Measurements from ENCODE around the gene RNU7-1. TPM values are rescaled to one million over a fixed set of nuclear protein-coding genes. Genes with fewer than 3 reads are reported as not detected.

The RNU7-1 gene
- total RNA-seq, 4 donors from 2014 or later = not detected

- Histone ChIP-seq H3K36me3 (peaks cover 0 to 39% (median 0%) of the 10 kb centered on the region in 3 donors), H3K27ac (peak overlapping the region in 3 of 4 donors; percentile 90 to 99 (median 95)), H3K27me3 (no peaks in the 10 kb centered on the region), H3K4me3 (peak overlapping the region in 3 of 4 donors; percentile 63 to 74 (median 67)), H3K4me1 (peaks cover 4 to 39% (median 12%) of the 10 kb centered on the region in 4 donors), H3K9me3 (no peaks in the 10 kb centered on the region)
- TF ChIP-seq POLR2A (IDR thresholded peaks at IDR 0.05) (no peak), CTCF (IDR thresholded peaks at IDR 0.05) (no peak)
- peak in 1 of 3 donors; percentile 55 for DNase-seq
Measured at GRCh38 chr12:6938353-6939190, 5.0 kb upstream of the RNU7-1 start.

- TF ChIP-seq CTCF (IDR thresholded peaks at IDR 0.05) (no peak), POLR2A (IDR thresholded peaks at IDR 0.05) (no peak)
- peaks cover 0 to 33% (median 0%) of the 10 kb centered on the region in 3 donors for H3K36me3 ChIP-seq
- no peak for DNase-seq
- peak overlapping the region in 2 of 4 donors; percentile 90 to 95 for H3K27ac ChIP-seq
- H3K27me3 ChIP-seq = no peaks in the 10 kb centered on the region
- H3K4me1 ChIP-seq = peaks cover 4 to 35% (median 12%) of the 10 kb centered on the region in 4 donors
- H3K4me3 ChIP-seq = no peak overlapping the region
- H3K9me3 ChIP-seq = no peaks in the 10 kb centered on the region
Measured at GRCh38 chr12:6939191-6939540, 4.5 kb upstream of the RNU7-1 start.

- Histone ChIP-seq H3K27ac (no peak overlapping the region), H3K36me3 (peaks cover 0 to 13% (median 0%) of the 10 kb centered on the region in 3 donors), H3K27me3 (no peaks in the 10 kb centered on the region), H3K4me3 (no peak overlapping the region), H3K4me1 (peaks cover 13 to 44% (median 27%) of the 10 kb centered on the region in 4 donors), H3K9me3 (no peaks in the 10 kb centered on the region)
- TF ChIP-seq CTCF (IDR thresholded peaks at IDR 0.05) (no peak), POLR2A (IDR thresholded peaks at IDR 0.05) (no peak)
- peak in 1 of 3 donors; percentile 48 for DNase-seq
Measured at GRCh38 chr12:6941267-6941666, 2.3 kb upstream of the RNU7-1 start.

GRCh38 chr12:6941782-6942181 lies 1.8 kb upstream of the RNU7-1 start:
- no peak for DNase-seq
- Histone ChIP-seq H3K4me1 (peaks cover 13 to 46% (median 27%) of the 10 kb centered on the region in 4 donors), H3K9me3 (no peaks in the 10 kb centered on the region), H3K27me3 (no peaks in the 10 kb centered on the region), H3K27ac (no peak overlapping the region), H3K36me3 (peaks cover 0 to 13% (median 0%) of the 10 kb centered on the region in 3 donors), H3K4me3 (no peak overlapping the region)
- no peak for TF ChIP-seq POLR2A (IDR thresholded peaks at IDR 0.05)
- TF ChIP-seq CTCF (IDR thresholded peaks at IDR 0.05) = no peak

- DNase-seq = peak in 1 of 3 donors; percentile 49
- peaks cover 0 to 13% (median 0%) of the 10 kb centered on the region in 3 donors for H3K36me3 ChIP-seq
- H3K4me1 ChIP-seq = peaks cover 13 to 46% (median 25%) of the 10 kb centered on the region in 4 donors
- peak overlapping the region in 3 of 4 donors; percentile 90 to 97 (median 96) for H3K27ac ChIP-seq
- no peak overlapping the region for H3K4me3 ChIP-seq
- no peaks in the 10 kb centered on the region for H3K27me3 ChIP-seq
- no peaks in the 10 kb centered on the region for H3K9me3 ChIP-seq
- TF ChIP-seq CTCF (IDR thresholded peaks at IDR 0.05) (no peak), POLR2A (IDR thresholded peaks at IDR 0.05) (no peak)
Measured at GRCh38 chr12:6942331-6942665, 1.3 kb upstream of the RNU7-1 start.

Measured in Peyer's patch (tissue), 4 donors.